GM12878 (cell line): ENCODE data around the gene OR2B2. TPM values are rescaled to one million over a fixed set of nuclear protein-coding genes. Genes with fewer than 3 reads are reported as not detected.

ENCODE experiments used
- ESRRA ChIP-seq: IDR thresholded peaks from 2 replicates; pipeline ENCODE4 v1.6.1; 2012; ENCODE audit warnings: mild to moderate bottlenecking, low read length, improper control_type of control experiment
- FOXK2 ChIP-seq: fragments of 450-650 bp; IDR thresholded peaks from 2 replicates; pipeline ENCODE4 v1.6.1; 2017; ENCODE audit warnings: mild to moderate bottlenecking, moderate library complexity
- KDM1A ChIP-seq: fragments of 200-600 bp; sonication (generic); IDR thresholded peaks from 2 replicates; pipeline ENCODE4 v1.6.1; 2016; ENCODE audit warnings: borderline replicate concordance
- POLR2A ChIP-seq: IDR thresholded peaks from 2 replicates; pipeline ENCODE4 v1.6.1; 2011; ENCODE audit warnings: low read depth, mild to moderate bottlenecking, low read length
- ZNF217 ChIP-seq: fragments of 450-650 bp; IDR thresholded peaks from 2 replicates; pipeline ENCODE4 v1.6.1; 2017; ENCODE audit warnings: antibody characterized with exemption, mild to moderate bottlenecking
- polyA plus RNA-seq, 11 experiments: library from polyadenylated mRNA; depleted of rRNA in 4 of 11; unstranded in 6 of 11; stranded (reverse) in 5 of 11; fragments of >200 nt; fragmentation: Nextera tagmentation in 4 of 11; fragmentation: Illumina TruSeq in 1 of 11; extraction: Ambion mirVana in 4 of 11; extraction: Trizol in 1 of 11; gene quantifications; 1 replicate in 1 of 11; 2 replicates in 10 of 11; pipeline versions ENCODE4 v1.2.1 to v1.2.3, GENCODE V29; 2011 to 2016; ENCODE audit warnings: inconsistent platforms in 2 of 11, missing spikeins in 2 of 11, low read depth in 1 of 11
- total RNA-seq, 4 experiments: library from RNA; depleted of rRNA in 3 of 4; stranded (reverse); fragments of >200 nt in 3 of 4; fragmentation: Illumina TruSeq in 1 of 4; extraction: Trizol in 1 of 4; gene quantifications; 2 replicates each; pipeline versions ENCODE4 v1.2.1 to v1.2.3, GENCODE V29; 2013 to 2021
- TF ChIP-seq, protein P1 (sequence below): fragments of 450-650 bp; IDR thresholded peaks from 2 replicates; pipeline ENCODE4 v1.6.1; 2017; ENCODE audit warnings: mild to moderate bottlenecking, moderate library complexity
- TF ChIP-seq, protein P2 (sequence below): IDR thresholded peaks from 2 replicates; pipeline ENCODE4 v1.6.1; 2012; ENCODE audit warnings: low read depth, low read length, improper control_type of control experiment
- TF ChIP-seq, protein P3 (sequence below): fragments of 450-650 bp; conservative IDR thresholded peaks from 2 replicates; pipeline ENCODE4 v1.6.1; 2017; ENCODE audit warnings: mild to moderate bottlenecking, moderate library complexity
- TF ChIP-seq, protein P4 (sequence below): IDR thresholded peaks from 2 replicates; pipeline ENCODE4 v1.6.1; 2011; ENCODE audit warnings: low read depth, low read length, improper control_type of control experiment, borderline replicate concordance
- TF ChIP-seq, protein P5 (sequence below): IDR thresholded peaks from 2 replicates; pipeline ENCODE4 v1.6.1; 2011; ENCODE audit warnings: borderline replicate concordance, low read depth, mild to moderate bottlenecking, moderate library complexity, low read length; ENCODE audit not compliant: insufficient read depth, poor library complexity, severe bottlenecking
- TF ChIP-seq, protein P6 (sequence below): fragments of 450-650 bp; IDR thresholded peaks from 2 replicates; pipeline ENCODE4 v1.6.1; 2016; ENCODE audit warnings: mild to moderate bottlenecking
- TF ChIP-seq, protein P7 (sequence below): fragments of 450-650 bp; IDR thresholded peaks from 2 replicates; pipeline ENCODE4 v1.6.1; 2018; ENCODE audit warnings: borderline replicate concordance, mild to moderate bottlenecking; ENCODE audit not compliant: partially characterized antibody
- TF ChIP-seq, protein P8 (sequence below): fragments of 450-650 bp; formaldehyde crosslinking; IDR thresholded peaks from 2 replicates; pipeline ENCODE4 v1.4.0; 2020; ENCODE audit warnings: mild to moderate bottlenecking, moderate library complexity

OR2B2 gene
- total and polyA plus RNA-seq, 10 of the 15 experiments (the other 5 are each of a cell fraction or from before 2014, with no cell fraction given): not detected

DNA sequence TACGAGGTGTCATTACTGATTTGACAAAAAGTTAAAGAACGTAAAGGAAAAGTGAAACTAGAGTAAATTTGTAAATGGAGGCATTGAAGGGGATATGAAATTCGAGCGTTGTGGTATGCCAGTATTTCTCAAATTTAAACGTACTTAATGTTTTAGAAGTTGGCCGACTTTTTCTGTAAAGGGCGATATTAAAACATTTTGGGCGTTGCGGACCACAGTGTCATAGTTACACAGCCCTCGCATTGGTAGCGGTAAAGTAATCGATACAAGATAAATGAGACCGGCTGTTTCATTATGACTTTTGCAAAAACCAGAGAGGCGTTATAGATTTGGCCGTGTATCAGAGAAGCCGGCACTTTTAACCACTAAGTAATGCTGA, 39.6 kb downstream of the OR2B2 start (continued):
- TF ChIP-seq, protein P1, sequence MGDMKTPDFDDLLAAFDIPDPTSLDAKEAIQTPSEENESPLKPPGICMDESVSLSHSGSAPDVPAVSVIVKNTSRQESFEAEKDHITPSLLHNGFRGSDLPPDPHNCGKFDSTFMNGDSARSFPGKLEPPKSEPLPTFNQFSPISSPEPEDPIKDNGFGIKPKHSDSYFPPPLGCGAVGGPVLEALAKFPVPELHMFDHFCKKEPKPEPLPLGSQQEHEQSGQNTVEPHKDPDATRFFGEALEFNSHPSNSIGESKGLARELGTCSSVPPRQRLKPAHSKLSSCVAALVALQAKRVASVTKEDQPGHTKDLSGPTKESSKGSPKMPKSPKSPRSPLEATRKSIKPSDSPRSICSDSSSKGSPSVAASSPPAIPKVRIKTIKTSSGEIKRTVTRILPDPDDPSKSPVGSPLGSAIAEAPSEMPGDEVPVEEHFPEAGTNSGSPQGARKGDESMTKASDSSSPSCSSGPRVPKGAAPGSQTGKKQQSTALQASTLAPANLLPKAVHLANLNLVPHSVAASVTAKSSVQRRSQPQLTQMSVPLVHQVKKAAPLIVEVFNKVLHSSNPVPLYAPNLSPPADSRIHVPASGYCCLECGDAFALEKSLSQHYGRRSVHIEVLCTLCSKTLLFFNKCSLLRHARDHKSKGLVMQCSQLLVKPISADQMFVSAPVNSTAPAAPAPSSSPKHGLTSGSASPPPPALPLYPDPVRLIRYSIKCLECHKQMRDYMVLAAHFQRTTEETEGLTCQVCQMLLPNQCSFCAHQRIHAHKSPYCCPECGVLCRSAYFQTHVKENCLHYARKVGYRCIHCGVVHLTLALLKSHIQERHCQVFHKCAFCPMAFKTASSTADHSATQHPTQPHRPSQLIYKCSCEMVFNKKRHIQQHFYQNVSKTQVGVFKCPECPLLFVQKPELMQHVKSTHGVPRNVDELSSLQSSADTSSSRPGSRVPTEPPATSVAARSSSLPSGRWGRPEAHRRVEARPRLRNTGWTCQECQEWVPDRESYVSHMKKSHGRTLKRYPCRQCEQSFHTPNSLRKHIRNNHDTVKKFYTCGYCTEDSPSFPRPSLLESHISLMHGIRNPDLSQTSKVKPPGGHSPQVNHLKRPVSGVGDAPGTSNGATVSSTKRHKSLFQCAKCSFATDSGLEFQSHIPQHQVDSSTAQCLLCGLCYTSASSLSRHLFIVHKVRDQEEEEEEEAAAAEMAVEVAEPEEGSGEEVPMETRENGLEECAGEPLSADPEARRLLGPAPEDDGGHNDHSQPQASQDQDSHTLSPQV: no peak
- TF ChIP-seq, protein P2, sequence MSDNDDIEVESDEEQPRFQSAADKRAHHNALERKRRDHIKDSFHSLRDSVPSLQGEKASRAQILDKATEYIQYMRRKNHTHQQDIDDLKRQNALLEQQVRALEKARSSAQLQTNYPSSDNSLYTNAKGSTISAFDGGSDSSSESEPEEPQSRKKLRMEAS: no peak
- TF ChIP-seq ZNF217 (no peak), KDM1A (no peak), POLR2A (no peak), FOXK2 (no peak), ESRRA (no peak)
- TF ChIP-seq, protein P3, sequence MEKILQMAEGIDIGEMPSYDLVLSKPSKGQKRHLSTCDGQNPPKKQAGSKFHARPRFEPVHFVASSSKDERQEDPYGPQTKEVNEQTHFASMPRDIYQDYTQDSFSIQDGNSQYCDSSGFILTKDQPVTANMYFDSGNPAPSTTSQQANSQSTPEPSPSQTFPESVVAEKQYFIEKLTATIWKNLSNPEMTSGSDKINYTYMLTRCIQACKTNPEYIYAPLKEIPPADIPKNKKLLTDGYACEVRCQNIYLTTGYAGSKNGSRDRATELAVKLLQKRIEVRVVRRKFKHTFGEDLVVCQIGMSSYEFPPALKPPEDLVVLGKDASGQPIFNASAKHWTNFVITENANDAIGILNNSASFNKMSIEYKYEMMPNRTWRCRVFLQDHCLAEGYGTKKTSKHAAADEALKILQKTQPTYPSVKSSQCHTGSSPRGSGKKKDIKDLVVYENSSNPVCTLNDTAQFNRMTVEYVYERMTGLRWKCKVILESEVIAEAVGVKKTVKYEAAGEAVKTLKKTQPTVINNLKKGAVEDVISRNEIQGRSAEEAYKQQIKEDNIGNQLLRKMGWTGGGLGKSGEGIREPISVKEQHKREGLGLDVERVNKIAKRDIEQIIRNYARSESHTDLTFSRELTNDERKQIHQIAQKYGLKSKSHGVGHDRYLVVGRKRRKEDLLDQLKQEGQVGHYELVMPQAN: no peak
- TF ChIP-seq, protein P4, sequence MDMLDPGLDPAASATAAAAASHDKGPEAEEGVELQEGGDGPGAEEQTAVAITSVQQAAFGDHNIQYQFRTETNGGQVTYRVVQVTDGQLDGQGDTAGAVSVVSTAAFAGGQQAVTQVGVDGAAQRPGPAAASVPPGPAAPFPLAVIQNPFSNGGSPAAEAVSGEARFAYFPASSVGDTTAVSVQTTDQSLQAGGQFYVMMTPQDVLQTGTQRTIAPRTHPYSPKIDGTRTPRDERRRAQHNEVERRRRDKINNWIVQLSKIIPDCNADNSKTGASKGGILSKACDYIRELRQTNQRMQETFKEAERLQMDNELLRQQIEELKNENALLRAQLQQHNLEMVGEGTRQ: no peak
- TF ChIP-seq, protein P5, sequence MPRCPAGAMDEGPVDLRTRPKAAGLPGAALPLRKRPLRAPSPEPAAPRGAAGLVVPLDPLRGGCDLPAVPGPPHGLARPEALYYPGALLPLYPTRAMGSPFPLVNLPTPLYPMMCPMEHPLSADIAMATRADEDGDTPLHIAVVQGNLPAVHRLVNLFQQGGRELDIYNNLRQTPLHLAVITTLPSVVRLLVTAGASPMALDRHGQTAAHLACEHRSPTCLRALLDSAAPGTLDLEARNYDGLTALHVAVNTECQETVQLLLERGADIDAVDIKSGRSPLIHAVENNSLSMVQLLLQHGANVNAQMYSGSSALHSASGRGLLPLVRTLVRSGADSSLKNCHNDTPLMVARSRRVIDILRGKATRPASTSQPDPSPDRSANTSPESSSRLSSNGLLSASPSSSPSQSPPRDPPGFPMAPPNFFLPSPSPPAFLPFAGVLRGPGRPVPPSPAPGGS: no peak
- TF ChIP-seq, protein P6, sequence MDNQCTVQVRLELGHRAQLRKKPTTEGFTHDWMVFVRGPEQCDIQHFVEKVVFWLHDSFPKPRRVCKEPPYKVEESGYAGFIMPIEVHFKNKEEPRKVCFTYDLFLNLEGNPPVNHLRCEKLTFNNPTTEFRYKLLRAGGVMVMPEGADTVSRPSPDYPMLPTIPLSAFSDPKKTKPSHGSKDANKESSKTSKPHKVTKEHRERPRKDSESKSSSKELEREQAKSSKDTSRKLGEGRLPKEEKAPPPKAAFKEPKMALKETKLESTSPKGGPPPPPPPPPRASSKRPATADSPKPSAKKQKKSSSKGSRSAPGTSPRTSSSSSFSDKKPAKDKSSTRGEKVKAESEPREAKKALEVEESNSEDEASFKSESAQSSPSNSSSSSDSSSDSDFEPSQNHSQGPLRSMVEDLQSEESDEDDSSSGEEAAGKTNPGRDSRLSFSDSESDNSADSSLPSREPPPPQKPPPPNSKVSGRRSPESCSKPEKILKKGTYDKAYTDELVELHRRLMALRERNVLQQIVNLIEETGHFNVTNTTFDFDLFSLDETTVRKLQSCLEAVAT: no peak
- TF ChIP-seq, protein P7, sequence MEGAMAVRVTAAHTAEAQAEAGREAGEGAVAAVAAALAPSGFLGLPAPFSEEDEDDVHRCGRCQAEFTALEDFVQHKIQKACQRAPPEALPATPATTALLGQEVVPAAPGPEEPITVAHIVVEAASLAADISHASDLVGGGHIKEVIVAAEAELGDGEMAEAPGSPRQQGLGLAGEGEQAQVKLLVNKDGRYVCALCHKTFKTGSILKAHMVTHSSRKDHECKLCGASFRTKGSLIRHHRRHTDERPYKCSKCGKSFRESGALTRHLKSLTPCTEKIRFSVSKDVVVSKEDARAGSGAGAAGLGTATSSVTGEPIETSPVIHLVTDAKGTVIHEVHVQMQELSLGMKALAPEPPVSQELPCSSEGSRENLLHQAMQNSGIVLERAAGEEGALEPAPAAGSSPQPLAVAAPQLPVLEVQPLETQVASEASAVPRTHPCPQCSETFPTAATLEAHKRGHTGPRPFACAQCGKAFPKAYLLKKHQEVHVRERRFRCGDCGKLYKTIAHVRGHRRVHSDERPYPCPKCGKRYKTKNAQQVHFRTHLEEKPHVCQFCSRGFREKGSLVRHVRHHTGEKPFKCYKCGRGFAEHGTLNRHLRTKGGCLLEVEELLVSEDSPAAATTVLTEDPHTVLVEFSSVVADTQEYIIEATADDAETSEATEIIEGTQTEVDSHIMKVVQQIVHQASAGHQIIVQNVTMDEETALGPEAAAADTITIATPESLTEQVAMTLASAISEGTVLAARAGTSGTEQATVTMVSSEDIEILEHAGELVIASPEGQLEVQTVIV: no peak
- TF ChIP-seq, protein P8, sequence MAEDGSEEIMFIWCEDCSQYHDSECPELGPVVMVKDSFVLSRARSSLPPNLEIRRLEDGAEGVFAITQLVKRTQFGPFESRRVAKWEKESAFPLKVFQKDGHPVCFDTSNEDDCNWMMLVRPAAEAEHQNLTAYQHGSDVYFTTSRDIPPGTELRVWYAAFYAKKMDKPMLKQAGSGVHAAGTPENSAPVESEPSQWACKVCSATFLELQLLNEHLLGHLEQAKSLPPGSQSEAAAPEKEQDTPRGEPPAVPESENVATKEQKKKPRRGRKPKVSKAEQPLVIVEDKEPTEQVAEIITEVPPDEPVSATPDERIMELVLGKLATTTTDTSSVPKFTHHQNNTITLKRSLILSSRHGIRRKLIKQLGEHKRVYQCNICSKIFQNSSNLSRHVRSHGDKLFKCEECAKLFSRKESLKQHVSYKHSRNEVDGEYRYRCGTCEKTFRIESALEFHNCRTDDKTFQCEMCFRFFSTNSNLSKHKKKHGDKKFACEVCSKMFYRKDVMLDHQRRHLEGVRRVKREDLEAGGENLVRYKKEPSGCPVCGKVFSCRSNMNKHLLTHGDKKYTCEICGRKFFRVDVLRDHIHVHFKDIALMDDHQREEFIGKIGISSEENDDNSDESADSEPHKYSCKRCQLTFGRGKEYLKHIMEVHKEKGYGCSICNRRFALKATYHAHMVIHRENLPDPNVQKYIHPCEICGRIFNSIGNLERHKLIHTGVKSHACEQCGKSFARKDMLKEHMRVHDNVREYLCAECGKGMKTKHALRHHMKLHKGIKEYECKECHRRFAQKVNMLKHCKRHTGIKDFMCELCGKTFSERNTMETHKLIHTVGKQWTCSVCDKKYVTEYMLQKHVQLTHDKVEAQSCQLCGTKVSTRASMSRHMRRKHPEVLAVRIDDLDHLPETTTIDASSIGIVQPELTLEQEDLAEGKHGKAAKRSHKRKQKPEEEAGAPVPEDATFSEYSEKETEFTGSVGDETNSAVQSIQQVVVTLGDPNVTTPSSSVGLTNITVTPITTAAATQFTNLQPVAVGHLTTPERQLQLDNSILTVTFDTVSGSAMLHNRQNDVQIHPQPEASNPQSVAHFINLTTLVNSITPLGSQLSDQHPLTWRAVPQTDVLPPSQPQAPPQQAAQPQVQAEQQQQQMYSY (CRISPR knock-in tag): no peak
